Mucosa of descending colon (tissue), 3 donors: ENCODE data around the gene KRT34. TPM values are rescaled to one million over a fixed set of nuclear protein-coding genes. Genes with fewer than 3 reads are reported as not detected.
"Not testable (repeated sequence)": the region's sequence is repeated elsewhere in the genome, so short reads cannot be mapped to it uniquely, and the experiment has no call there.

ENCODE experiments used
- ATAC-seq: fragments of 200-7000 bp; cut with Tn5 transposase; one replicate; pipeline ENCODE4 v1.9.1; 2020; ENCODE audit warnings: mild to moderate bottlenecking, moderate library complexity
- DNase-seq, 3 donors: peaks; one replicate each; pipeline ENCODE4 v3.0.0-alpha.2; 2020
- H3K36me3 ChIP-seq: fragments of 200-600 bp; one replicate; pipeline ENCODE4 v1.8.0; 2021; ENCODE audit warnings: low read depth, mild to moderate bottlenecking
- H3K4me1 ChIP-seq: fragments of 200-600 bp; one replicate; pipeline ENCODE4 v1.8.0; 2021; ENCODE audit warnings: low read depth, mild to moderate bottlenecking
- H3K4me3 ChIP-seq: fragments of 200-600 bp; one replicate; pipeline ENCODE4 v1.8.0; 2021; ENCODE audit warnings: mild to moderate bottlenecking
- H3K9me3 ChIP-seq: fragments of 200-600 bp; one replicate; pipeline ENCODE4 v1.8.0; 2021; ENCODE audit warnings: mild to moderate bottlenecking
- CTCF ChIP-seq: fragments of 200-600 bp; IDR thresholded peaks from one replicate; pipeline ENCODE4 v1.8.0; 2022; ENCODE audit warnings: antibody characterized with exemption, mild to moderate bottlenecking
- intact Hi-C, 2 donors: fragments of 100-400 bp; cut with DNase I in 1 of 2; cut with micrococcal nuclease in 1 of 2; formaldehyde crosslinking; loops; one replicate each; pipeline versions ENCODE4 v1.11.0 to v1.11.1; 2022; cut with DNase I, micrococcal nuclease
- total RNA-seq, 3 donors: library from RNA; stranded (reverse); fragmentation: NEBNext Ultra II Directional in 2 of 3; extraction: Animal tissue kit (Norgen Biotek cat#: 25700) in 2 of 3; gene quantifications; one replicate each; pipeline versions ENCODE4 v1.2.1 to v1.2.4, GENCODE V29; 2021 to 2023
- donor health status: DM: no; HTN: no; CAD: no; lungs with moderate emphysema.
- donor health status: DM: no; HTN: no; CAD: no.
- donor health status: DM: no; HTN: yes; CAD: no.

The KRT34 gene
- total RNA-seq, 3 donors from 2014 or later, result not detected

DNA sequence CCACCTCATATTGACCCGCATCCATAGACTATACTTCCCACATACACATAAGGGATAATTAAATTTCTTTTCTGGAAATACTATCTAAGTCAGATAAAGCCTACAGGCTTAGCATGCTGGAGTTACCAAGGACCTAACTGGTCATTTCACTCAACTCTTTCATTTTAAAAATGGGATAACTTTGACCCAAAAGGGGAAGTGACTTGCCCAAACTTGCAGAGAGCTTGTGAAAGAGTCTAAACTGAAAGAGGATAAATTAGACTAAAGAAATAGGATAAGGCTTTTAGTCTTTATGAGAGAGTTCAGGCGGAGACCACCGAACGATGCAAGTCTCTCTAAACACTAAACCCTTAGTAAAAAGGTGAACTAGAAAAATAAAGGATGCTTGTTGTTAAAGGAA is 27.6 kb downstream of the KRT34 start:
- no peak for TF ChIP-seq CTCF
- H3K9me3 ChIP-seq, result no peaks in the 10 kb centered on the region
- intact Hi-C loops, result no loop called here
- H3K4me3 ChIP-seq, result no peak overlapping the region
- H3K4me1 ChIP-seq, result no peaks in the 10 kb centered on the region
- no peak for DNase-seq
- no peak for ATAC-seq
- H3K36me3 ChIP-seq, result no peaks in the 10 kb centered on the region

- Histone ChIP-seq H3K36me3 (no peaks in the 10 kb centered on the region), H3K9me3 (no peaks in the 10 kb centered on the region), H3K4me3 (no peak overlapping the region), H3K4me1 (no peaks in the 10 kb centered on the region)
- ATAC-seq (no peak), DNase-seq (no peak)
- no peak for TF ChIP-seq CTCF
- intact Hi-C loops, result no loop called here
Observed at GRCh38 chr17:41352597-41353366, 29.3 kb downstream of the KRT34 start.

DNA sequence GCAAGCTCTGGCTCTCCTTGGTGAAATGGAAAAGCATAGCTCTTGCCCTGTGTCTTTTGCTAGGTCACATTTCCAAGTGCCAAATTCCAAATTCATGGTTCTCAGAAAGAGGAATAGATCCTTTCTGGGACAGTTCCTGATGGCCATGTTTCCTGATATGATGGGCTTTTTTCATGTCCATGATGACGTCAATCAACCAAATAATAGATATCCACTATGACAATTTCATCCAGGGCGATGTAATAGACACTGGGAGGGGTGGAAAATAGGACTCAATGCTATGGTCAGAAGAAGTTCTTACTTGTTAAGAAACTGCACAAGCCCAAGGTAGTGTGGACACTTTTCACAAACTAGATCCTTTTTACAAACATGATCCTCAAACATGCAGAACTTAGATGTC is 30.9 kb downstream of the KRT34 start:
- H3K9me3 ChIP-seq, result no peaks in the 10 kb centered on the region
- H3K4me3 ChIP-seq, result no peak overlapping the region
- ATAC-seq (no peak), DNase-seq (no peak)
- H3K4me1 ChIP-seq, result no peaks in the 10 kb centered on the region
- H3K36me3 ChIP-seq, result no peaks in the 10 kb centered on the region
- intact Hi-C loops, result no loop called here
- no peak for TF ChIP-seq CTCF

- H3K36me3 ChIP-seq, H3K4me1 ChIP-seq, ATAC-seq, intact Hi-C loops, DNase-seq, H3K4me3 ChIP-seq, H3K9me3 ChIP-seq: not testable (repeated sequence)
Observed at GRCh38 chr17:41350381-41350878, 31.7 kb downstream of the KRT34 start, which contains the start of gene KRT33A. TSS of gene KRT33A (minus strand) at chr17:41350828. CDS start at chr17:41350767, 61 bp downstream.

- Histone ChIP-seq H3K36me3 (no peaks in the 10 kb centered on the region), H3K4me3 (no peak overlapping the region), H3K9me3 (no peaks in the 10 kb centered on the region), H3K4me1 (no peaks in the 10 kb centered on the region)
- ATAC-seq (no peak), DNase-seq (no peak)
- TF ChIP-seq CTCF, result no peak
- intact Hi-C loops, result no loop called here
Observed at GRCh38 chr17:41347869-41348760, 34.0 kb downstream of the KRT34 start.

DNA sequence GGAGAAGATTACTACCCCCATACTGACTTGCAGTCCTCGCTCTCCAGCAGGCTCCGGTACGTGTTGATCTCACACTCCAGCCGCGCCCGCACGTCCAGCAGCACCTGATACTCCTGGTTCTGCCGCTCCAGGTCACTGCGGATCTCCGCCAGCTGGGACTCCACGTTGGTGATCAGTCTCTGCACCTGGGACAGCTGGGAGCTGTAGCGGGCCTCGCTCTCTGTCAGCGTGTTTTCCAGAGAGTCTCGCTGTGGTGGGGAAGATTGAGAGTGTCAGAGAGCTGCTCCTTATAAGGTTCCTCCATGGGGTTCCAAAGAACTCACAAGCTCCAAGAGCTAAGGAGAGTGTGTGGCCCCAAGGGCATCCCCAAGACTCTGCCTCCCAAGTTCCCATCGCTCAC is 35.7 kb downstream of the KRT34 start:
- H3K9me3 ChIP-seq, H3K36me3 ChIP-seq, H3K4me1 ChIP-seq, H3K4me3 ChIP-seq, intact Hi-C loops, DNase-seq, ATAC-seq: not testable (repeated sequence)
